ENCODE results near the gene NRCAM.
"Not testable (repeated sequence)": the region's sequence is repeated elsewhere in the genome, so short reads cannot be mapped to it uniquely, and the experiment has no call there.

Gene NRCAM

GRCh38 chr7:108303332-108303731, 152.9 kb downstream of the NRCAM start:
- no peak for DNase-seq

DNA sequence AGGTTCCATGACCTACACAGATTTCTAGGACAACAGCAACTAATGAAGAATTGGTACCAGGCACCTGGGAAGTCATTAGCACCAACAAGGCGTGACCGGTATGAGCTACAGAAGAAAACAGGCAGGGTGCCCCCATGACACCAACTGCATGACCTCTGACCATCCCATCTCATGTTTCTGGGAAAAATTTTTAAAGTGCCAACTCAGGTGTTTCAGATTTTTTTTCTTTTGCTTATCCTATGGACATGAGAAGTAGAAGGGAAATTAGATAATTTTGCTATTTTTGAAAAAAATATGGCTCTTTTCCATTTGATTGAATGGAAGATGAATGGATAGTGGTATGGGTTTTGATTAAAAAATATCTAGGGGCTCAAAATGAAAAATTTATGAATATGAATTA, 154.8 kb downstream of the NRCAM start:
- DNase-seq: no peak

- no peak for DNase-seq
These were observed 156.8 kb downstream of the NRCAM start for GRCh38 chr7:108299251-108299973.

DNA sequence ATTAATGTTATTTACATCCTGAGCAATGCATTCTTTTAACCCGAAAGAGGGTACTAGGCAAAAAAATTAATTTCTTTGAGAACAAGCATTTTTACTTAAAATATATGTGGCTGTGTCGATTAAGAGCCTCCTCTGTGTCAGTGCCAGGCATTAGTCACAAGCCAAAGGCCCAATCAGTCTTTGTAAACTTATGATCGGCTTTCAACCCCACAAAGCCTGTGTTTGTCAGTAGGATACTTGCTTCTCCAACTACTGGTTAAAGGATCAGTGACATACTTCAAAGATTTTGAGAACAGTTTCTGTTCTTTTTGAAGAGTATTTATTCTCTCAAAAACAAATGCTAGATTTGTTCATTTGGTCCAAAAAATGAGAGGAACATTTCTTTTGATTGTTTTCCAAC, 159.3 kb downstream of the NRCAM start:
- DNase-seq: no peak

DNA sequence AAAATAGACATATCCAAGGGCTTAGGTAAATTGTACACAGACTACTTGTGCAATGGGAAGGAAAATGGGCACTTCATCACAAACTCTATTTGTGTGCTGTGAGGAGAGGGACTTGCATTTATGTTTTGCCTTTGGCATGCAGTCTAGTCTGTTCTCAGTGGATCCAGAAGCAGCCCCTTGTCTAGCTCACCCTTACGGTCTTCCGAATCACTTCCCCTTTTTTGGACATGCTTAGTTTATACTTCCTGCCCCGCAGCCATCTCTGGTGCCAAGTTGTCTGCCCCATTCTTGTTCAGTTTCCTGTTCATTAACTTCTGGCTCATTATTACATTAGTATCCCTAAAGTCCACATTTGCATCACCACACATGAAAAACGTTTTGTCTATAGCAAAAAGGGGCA, 161.6 kb downstream of the NRCAM start:
- no peak for DNase-seq

DNA sequence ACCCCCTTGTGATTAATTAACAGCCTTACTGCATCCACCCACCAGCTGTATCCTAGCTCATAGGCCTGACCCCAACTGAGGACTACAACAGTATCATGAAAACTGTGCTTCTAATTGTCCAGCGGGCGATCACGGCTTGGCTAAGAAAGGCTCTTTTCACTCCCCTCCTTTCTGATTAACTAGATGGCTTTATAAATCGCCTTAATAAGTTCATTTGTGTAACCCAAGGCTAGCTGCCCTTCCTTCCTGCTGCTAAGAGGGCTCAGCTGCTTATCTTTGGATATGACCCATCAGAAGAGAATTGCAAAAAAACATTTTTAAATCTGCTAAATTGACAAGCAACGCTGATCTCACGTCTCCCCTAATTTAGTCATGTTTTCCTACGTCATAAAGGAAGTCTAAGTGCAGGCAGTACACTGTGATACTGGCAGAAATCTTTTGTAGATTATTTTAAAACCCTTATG, 163.1 kb downstream of the NRCAM start:
- no peak for DNase-seq

GRCh38 chr7:108292541-108292940, 163.7 kb downstream of the NRCAM start:
- DNase-seq: no peak

DNA sequence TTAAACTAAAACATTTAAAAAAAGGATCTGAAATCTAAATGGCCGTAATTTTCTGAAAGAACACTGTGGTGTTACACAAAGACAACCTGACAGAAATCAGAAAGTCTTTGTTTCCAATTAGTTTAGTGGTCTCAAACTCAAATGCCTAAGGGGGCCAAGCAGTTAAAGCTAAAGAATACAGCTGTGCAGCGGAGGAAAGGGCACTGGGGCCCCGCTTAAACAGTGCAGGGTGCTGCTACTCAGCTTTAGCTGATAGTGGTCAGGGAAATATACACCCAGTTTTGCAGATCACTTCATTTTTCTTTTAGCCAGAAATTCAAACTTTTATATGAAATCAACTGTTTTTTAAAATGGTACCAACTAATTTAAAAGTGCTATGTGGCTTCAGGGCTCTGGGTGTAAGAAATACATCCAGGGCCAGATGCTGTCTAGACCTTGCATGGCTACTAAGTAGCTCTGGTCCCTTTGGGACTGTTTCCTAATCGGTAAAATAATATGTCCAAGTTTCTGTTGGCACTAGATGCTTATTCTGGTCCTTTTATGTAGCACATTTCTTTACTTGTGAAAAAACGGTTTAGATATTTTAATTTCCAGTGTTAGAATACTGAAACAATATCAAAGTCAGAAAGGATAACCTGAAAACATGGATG, 164.3 kb downstream of the NRCAM start:
- no peak for DNase-seq

DNA sequence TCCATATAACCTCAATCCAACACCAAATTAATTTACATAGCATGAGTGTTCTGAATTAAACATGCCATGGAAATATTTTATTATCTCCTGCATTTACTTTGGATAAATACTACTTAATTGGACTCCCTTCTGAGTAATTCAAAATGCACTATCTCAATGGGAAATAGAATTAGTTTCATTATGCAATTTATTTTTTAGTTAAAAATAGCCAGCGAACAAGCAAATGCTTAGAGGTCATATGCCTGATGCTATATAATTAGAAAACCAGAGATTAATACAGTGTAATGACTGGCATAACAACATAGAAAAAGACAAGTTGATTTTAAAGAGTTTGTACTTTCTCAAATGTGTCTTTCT, 165.1 kb downstream of the NRCAM start:
- DNase-seq: no peak

DNA sequence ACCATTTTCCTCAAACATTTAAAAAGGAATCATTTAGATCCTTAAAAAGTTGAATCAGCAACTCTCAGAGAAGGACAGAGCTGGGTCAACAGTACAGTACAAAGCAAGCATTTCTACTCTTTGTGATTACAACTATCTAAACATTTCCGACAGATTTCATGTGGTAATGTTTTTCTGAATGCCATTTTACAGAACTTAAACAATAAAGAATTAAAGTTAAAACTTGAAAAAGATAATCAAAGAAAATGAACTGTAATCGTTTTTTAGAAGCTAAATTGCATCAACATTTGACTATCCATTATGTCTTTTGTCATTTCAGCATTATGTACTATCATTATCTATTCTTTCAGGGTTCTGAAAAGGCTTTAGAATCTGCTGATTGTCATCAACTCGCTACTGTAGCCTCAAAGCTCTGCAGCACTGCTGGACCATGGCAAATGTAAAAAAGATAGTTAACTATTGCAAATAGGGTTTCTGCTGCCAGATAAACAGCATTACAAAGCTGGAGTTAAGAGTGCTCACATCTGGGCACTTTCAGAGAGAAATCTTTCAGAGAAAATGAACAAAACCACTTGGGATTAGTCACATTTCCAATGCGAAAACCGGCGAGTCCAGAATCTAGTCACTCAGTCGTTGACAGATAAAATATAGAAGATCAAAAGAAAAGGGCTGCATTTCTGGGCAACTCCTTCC, 165.6 kb downstream of the NRCAM start:
- no peak for DNase-seq

DNA sequence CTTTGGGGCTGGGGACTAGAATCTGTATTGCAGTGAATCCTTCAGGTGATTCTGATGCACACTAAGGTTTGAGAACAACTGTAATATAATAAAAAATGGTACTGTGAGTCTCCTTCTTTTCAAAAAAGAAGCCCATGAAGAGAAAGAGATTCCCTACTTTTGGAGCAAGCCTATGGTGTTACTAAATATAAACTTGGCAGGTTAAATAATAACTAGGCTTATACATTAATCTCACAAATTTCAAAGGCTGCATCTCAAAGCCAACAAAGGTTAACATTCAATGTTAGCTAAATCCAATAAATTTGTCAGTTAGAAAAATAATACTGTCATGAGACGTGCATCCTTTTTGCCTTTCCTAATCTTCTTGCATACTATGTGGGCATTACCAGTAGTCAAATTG, 166.4 kb downstream of the NRCAM start:
- DNase-seq: no peak

GRCh38 chr7:108287857-108288256, 168.4 kb downstream of the NRCAM start:
- DNase-seq: no peak

GRCh38 chr7:108286290-108286904, 169.8 kb downstream of the NRCAM start:
- no peak for DNase-seq

- no peak for DNase-seq
These were observed 170.5 kb downstream of the NRCAM start for GRCh38 chr7:108285778-108286177.

DNA sequence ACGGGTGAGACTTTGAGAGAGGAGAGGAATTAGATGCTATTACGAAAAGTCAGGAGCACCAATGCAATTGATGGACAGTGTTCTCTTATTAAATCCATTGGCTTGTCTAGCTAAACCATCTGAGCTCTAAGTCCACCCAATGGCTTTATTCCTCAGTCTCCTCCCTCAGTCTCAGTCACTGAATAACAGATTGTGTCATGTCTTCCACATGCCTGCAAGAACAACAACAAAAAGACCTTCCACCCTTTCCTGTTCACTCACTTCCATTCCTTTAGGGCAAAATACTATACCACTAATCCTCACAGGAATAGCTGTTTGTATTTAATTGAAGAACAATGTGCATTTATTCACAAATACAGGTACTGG, 171.2 kb downstream of the NRCAM start:
- DNase-seq: no peak

GRCh38 chr7:108284349-108285002, 171.8 kb downstream of the NRCAM start:
- DNase-seq: no peak

GRCh38 chr7:108283252-108283651, 173.0 kb downstream of the NRCAM start:
- DNase-seq: no peak

- DNase-seq: no peak
These were observed 173.7 kb downstream of the NRCAM start for GRCh38 chr7:108282427-108282996.

GRCh38 chr7:108280136-108280535, 176.1 kb downstream of the NRCAM start:
- no peak for DNase-seq

DNA sequence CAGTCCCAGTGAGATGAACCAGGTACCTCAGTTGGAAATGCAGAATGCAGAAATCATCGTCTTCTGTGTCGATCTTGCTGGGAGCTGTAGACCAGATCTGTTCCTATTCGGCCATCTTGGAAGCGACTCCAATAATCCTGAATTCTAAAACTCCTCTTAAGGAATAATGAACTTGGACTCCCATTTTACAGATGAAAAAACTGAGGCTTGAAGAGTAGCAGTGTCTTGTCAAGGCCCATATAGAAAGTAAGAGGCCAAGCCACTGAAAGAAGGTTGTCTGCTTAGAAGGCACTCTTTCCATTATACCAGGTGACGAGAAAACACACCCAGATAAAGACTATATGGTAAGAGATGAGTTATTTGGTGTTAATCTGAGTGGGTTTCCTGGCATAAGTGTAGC, 177.5 kb downstream of the NRCAM start:
- DNase-seq: no peak

- no peak for DNase-seq
These were observed 178.0 kb downstream of the NRCAM start for GRCh38 chr7:108278281-108278680.

DNA sequence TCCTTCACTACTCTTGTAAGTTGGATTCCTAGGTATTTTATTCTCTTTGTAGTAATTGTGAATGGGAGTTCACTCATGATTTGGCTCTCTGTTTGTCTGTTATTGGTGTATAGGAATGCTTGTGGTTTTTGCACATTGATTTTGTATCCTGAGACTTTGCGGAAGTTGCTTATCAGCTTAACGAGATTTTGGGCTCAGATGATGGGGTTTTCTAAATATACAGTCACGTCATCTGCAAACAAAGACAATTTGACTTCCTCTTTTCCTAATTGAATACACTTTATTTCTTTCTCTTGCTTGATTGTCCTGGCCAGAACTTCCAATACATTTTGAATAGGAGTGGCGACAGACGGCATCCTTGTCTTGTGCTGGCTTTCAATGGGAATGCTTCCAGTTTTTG, 181.8 kb downstream of the NRCAM start:
- DNase-seq: not testable (repeated sequence)

- not testable (repeated sequence) for DNase-seq
These were observed 183.3 kb downstream of the NRCAM start for GRCh38 chr7:108272891-108273290.

Measured in SHP77 treated with DMSO at 0.1 percent for 48 hours (cell line).